ENCODE results near the gene SELP. TPM values are rescaled to one million over a fixed set of nuclear protein-coding genes. Genes with fewer than 3 reads are reported as not detected.

Gene SELP
- polyA plus RNA-seq, 4 donors: 0.27 to 9.1 (median 1.4) TPM; not detected in 1

DNA sequence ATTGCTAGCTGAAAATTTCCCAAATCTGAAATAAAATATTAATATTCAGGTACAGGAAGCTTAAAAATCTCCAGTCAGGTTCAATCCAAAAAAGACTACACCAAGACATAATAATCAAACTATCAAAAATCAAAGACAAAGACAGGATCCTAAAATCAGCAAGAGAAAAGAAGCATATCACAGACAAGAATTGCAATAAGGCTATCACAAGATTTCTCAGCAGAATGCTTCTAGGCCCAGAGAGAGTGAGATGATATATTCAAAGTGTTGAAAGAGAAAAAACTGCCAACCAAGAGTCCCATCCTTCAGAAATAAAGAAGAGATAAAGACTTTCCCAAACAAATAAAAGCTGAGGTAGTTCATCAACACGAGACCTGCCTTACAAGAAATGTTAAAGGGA is 5.0 kb upstream of the SELP start:
- 68 to 78% (median 77%) methylated on average over 1 of the region's 1 CpG for WGBS, 3 donors
- Histone ChIP-seq H3K27me3 (ENCODE audit: control insufficient read depth in 3 of 3, insufficient read depth in 3 of 3, low read length in 3 of 3) (no peaks in the 10 kb centered on the region), H3K4me3 (ENCODE audit: low read depth in 1 of 3, low read length in 3 of 3) (no peak overlapping the region), H3K4me1 (ENCODE audit: control insufficient read depth in 3 of 3, insufficient read depth in 2 of 3, low read depth in 1 of 3, low read length in 2 of 3) (no peaks in the 10 kb centered on the region), H3K9me3 (ENCODE audit: control insufficient read depth in 2 of 2, insufficient read depth in 1 of 2, low read depth in 1 of 2, low read length in 1 of 2) (peaks cover 2 to 17% of the 10 kb centered on the region in 2 donors), H3K36me3 (ENCODE audit: control insufficient read depth in 3 of 3, insufficient read depth in 2 of 3, low read depth in 1 of 3, low read length in 3 of 3) (no peaks in the 10 kb centered on the region), H3K27ac (ENCODE audit: low read depth in 1 of 3, low read length in 2 of 3) (no peak overlapping the region)
- no peak for DNase-seq
- FAIRE-seq: no peak

DNA sequence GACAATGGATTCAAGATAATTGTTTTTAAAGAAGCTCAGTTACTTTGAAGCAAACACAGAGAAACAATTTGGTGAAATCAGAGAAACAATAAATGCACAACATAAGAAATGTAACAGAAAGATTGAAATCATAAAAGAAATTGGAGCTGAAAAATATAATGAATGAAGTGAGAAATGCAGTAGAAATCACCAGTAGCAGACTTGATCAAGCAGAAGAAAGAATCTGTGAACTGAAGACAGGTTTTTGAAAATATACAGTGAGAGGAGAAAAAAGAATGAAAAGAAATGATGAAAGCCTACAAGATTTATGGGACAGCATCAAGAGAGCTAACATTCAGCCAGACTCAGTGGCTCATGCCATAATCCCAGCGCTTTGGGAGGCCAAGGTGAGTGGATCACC is 4.2 kb upstream of the SELP start:
- whole genome bisulfite sequencing, 3 donors: 90 to 100% (median 91%) methylated on average over 1 of the region's 1 CpG
- DNase-seq: no peak
- Histone ChIP-seq H3K4me3 (ENCODE audit: low read depth in 1 of 3, low read length in 3 of 3) (no peak overlapping the region), H3K27ac (ENCODE audit: low read depth in 1 of 3, low read length in 2 of 3) (no peak overlapping the region), H3K36me3 (ENCODE audit: control insufficient read depth in 3 of 3, insufficient read depth in 2 of 3, low read depth in 1 of 3, low read length in 3 of 3) (no peaks in the 10 kb centered on the region), H3K9me3 (ENCODE audit: control insufficient read depth in 2 of 2, insufficient read depth in 1 of 2, low read depth in 1 of 2, low read length in 1 of 2) (peaks cover 2 to 17% of the 10 kb centered on the region in 2 donors), H3K4me1 (ENCODE audit: control insufficient read depth in 3 of 3, insufficient read depth in 2 of 3, low read depth in 1 of 3, low read length in 2 of 3) (no peaks in the 10 kb centered on the region), H3K27me3 (ENCODE audit: control insufficient read depth in 3 of 3, insufficient read depth in 3 of 3, low read length in 3 of 3) (no peaks in the 10 kb centered on the region)
- FAIRE-seq: no peak

DNA sequence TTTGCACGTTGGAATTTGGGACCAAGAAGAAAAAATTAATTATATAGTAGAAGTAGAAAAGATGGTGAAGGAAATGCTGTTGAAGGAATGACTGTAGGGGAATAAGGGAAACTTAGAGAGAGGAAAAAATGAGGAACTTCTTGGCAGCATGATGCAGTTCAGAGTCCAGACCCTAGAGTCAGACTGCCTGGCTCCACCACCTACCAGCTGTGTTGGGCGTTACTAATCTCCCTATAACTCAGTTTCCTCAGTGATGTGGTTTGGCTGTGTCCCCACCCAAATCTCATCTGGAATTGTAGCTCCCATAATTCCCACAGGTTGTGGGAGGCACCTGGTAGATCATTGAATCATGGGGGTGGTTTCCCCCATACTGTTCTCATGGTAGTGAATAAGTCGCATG is 1.3 kb upstream of the SELP start:
- 60 to 79% (median 64%) methylated on average over 3 of the region's 3 CpGs for WGBS, 3 donors
- no peak for FAIRE-seq

DNA sequence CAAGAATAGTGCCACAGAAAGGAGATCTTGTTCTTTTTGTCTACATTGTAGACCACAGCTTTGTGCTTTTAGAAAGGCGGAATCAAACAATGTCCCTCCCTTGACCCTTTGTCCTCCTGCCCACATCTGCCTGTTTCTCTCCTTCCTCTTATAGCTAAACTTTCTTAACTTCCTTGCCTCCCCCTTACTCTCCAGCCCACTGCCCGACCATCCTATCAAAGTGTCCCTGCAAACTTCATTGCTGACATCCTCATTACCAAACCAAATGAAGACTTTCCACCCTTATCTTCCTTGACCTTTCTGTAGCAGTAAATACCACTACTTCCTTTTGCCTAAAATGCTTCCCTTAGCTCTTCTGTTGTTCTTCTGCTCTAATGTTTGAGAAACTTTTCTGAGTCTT is 5.0 kb downstream of the SELP start:
- 56 to 64% (median 61%) methylated on average over 2 of the region's 2 CpGs for WGBS, 3 donors
- no peak overlapping the region for H3K4me3 ChIP-seq (ENCODE audit: low read depth in 1 of 3, low read length in 3 of 3)
- FAIRE-seq: no peak

More for the DNA sequence above, 1.3 kb upstream of the SELP start:
- H3K9me3 ChIP-seq (ENCODE audit: control insufficient read depth in 2 of 2, insufficient read depth in 1 of 2, low read depth in 1 of 2, low read length in 1 of 2): peaks cover 2 to 17% of the 10 kb centered on the region in 2 donors
- no peak for DNase-seq
- H3K4me3 ChIP-seq (ENCODE audit: low read depth in 1 of 3, low read length in 3 of 3): no peak overlapping the region
- H3K36me3 ChIP-seq (ENCODE audit: control insufficient read depth in 3 of 3, insufficient read depth in 2 of 3, low read depth in 1 of 3, low read length in 3 of 3): no peaks in the 10 kb centered on the region
- H3K27me3 ChIP-seq (ENCODE audit: control insufficient read depth in 3 of 3, insufficient read depth in 3 of 3, low read length in 3 of 3): no peaks in the 10 kb centered on the region
- no peaks in the 10 kb centered on the region for H3K4me1 ChIP-seq (ENCODE audit: control insufficient read depth in 3 of 3, insufficient read depth in 2 of 3, low read depth in 1 of 3, low read length in 2 of 3)
- no peak overlapping the region for H3K27ac ChIP-seq (ENCODE audit: low read depth in 1 of 3, low read length in 2 of 3)

DNA sequence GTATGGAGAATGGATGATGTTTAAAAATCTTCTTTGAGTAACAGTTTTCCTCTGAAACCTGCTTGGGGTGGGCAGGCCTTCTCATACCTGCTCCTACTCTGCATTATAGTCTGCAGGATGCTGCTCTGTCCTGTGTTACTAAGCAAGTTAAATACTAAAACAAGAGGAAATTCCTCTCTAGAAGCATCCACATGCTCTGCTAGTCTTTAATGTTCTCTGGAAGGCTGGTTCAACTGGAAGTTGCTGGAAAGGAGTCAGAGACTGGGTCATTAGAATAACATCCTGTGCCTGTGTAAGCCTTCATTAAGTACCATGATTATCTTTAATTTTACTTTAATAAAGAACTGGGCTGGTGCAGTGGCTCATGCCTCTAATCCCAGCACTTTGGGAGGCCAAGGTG is 5.8 kb downstream of the SELP start:
- no peak for DNase-seq
- no peaks in the 10 kb centered on the region for H3K4me1 ChIP-seq (ENCODE audit: control insufficient read depth in 3 of 3, insufficient read depth in 2 of 3, low read depth in 1 of 3, low read length in 2 of 3)
- H3K4me3 ChIP-seq (ENCODE audit: low read depth in 1 of 3, low read length in 3 of 3): no peak overlapping the region
- H3K36me3 ChIP-seq (ENCODE audit: control insufficient read depth in 3 of 3, insufficient read depth in 2 of 3, low read depth in 1 of 3, low read length in 3 of 3): no peaks in the 10 kb centered on the region
- no peak for FAIRE-seq
- no peaks in the 10 kb centered on the region for H3K9me3 ChIP-seq (ENCODE audit: control insufficient read depth in 2 of 2, insufficient read depth in 1 of 2, low read depth in 1 of 2, low read length in 1 of 2)
- no peak overlapping the region for H3K27ac ChIP-seq (ENCODE audit: low read depth in 1 of 3, low read length in 2 of 3)
- no peaks in the 10 kb centered on the region for H3K27me3 ChIP-seq (ENCODE audit: control insufficient read depth in 3 of 3, insufficient read depth in 3 of 3, low read length in 3 of 3)

More for the DNA sequence above, 5.0 kb downstream of the SELP start:
- Histone ChIP-seq H3K9me3 (ENCODE audit: control insufficient read depth in 2 of 2, insufficient read depth in 1 of 2, low read depth in 1 of 2, low read length in 1 of 2) (no peaks in the 10 kb centered on the region), H3K4me1 (ENCODE audit: control insufficient read depth in 3 of 3, insufficient read depth in 2 of 3, low read depth in 1 of 3, low read length in 2 of 3) (no peaks in the 10 kb centered on the region), H3K36me3 (ENCODE audit: control insufficient read depth in 3 of 3, insufficient read depth in 2 of 3, low read depth in 1 of 3, low read length in 3 of 3) (no peaks in the 10 kb centered on the region), H3K27ac (ENCODE audit: low read depth in 1 of 3, low read length in 2 of 3) (no peak overlapping the region), H3K27me3 (ENCODE audit: control insufficient read depth in 3 of 3, insufficient read depth in 3 of 3, low read length in 3 of 3) (no peaks in the 10 kb centered on the region)
- DNase-seq: no peak

DNA sequence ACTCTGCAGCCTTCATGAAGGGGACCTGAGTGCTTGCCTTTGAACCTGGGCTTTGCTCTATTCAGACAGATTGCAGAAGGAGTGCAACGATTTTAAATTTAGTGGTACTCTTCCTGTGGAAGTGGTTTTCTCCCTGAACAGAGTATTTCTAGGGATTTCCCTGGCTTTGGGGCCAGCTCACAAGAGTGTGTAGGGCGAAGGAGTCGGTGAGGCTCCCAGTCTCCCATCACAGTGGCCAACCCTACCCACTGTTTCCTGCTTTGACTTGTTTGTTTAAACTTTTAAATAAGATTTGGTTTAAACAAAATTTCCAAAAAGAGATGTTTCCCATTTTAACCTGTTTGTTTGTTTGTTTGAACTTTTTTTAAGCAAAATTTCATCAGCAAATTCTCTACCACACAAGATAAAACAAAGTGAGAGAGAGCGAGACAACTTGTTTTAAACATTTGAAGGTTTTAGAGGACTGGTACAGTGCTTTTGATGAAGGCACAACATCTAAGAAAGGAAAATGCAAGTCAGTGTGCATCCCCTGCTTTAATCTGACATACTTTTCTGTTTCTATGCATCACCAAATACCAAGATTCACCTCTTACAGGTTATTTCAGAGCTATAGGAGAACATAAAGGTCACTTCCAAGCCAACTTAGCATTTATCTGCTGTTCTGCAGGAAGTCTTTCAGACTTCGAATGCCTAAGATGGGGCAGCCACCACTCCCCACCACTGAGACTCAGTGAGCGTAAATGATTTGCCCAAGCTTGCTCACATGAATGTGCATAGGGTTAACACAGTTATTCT is 6.6 kb downstream of the SELP start:
- WGBS, 3 donors: 71 to 84% (median 81%) methylated on average over 6 of the region's 6 CpGs
- Histone ChIP-seq H3K4me3 (ENCODE audit: low read depth in 1 of 3, low read length in 3 of 3) (no peak overlapping the region), H3K36me3 (ENCODE audit: control insufficient read depth in 3 of 3, insufficient read depth in 2 of 3, low read depth in 1 of 3, low read length in 3 of 3) (no peaks in the 10 kb centered on the region), H3K9me3 (ENCODE audit: control insufficient read depth in 2 of 2, insufficient read depth in 1 of 2, low read depth in 1 of 2, low read length in 1 of 2) (no peaks in the 10 kb centered on the region), H3K4me1 (ENCODE audit: control insufficient read depth in 3 of 3, insufficient read depth in 2 of 3, low read depth in 1 of 3, low read length in 2 of 3) (no peaks in the 10 kb centered on the region), H3K27me3 (ENCODE audit: control insufficient read depth in 3 of 3, insufficient read depth in 3 of 3, low read length in 3 of 3) (no peaks in the 10 kb centered on the region), H3K27ac (ENCODE audit: low read depth in 1 of 3, low read length in 2 of 3) (no peak overlapping the region)
- FAIRE-seq: no peak
- DNase-seq: no peak

DNA sequence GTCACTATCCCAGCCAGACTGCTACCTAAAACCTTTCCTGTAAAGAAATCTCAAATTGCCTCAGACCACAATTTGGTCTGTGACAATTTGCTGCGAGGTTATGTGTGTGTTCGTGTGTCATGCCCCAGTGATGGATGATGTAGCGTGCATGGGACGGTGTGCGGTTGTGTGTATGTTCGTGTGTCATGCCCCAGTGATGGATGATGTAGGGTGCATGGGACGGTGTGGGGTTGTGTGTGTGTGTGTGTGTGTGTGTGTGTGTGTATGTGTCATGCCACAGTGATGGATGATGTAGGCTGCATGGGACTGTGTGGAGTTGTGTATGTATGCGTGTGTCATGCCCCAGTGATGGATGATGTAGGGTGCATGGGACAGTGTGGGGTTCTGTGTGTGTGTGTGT is 9.4 kb downstream of the SELP start:
- Histone ChIP-seq H3K27me3 (ENCODE audit: control insufficient read depth in 3 of 3, insufficient read depth in 3 of 3, low read length in 3 of 3) (no peaks in the 10 kb centered on the region), H3K27ac (ENCODE audit: low read depth in 1 of 3, low read length in 2 of 3) (no peak overlapping the region), H3K4me3 (ENCODE audit: low read depth in 1 of 3, low read length in 3 of 3) (no peak overlapping the region), H3K36me3 (ENCODE audit: control insufficient read depth in 3 of 3, insufficient read depth in 2 of 3, low read depth in 1 of 3, low read length in 3 of 3) (no peaks in the 10 kb centered on the region), H3K9me3 (ENCODE audit: control insufficient read depth in 2 of 2, insufficient read depth in 1 of 2, low read depth in 1 of 2, low read length in 1 of 2) (no peaks in the 10 kb centered on the region), H3K4me1 (ENCODE audit: control insufficient read depth in 3 of 3, insufficient read depth in 2 of 3, low read depth in 1 of 3, low read length in 2 of 3) (no peaks in the 10 kb centered on the region)
- FAIRE-seq: no peak
- 84 to 92% (median 92%) methylated on average over 8 of the region's 8 CpGs for WGBS, 3 donors
- DNase-seq: no peak

DNA sequence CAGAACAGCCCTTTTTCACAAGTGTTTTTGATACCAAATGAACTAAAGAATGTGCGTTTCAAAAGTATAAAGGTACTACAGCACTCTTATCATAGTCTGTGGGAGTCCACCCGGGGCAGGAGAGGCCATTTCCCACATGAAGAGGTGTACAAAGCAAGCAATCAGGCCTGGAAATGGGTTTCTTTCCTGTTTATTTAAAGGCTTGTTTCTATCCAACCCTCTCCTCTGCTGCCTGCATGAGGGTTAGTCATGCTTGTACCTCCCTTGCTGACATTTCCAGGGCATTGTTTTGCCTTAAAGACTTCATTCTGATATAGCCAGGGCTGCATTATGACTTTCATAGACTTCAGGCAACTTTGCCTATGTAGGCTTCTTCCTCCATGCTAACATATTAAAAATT is 11.6 kb downstream of the SELP start:
- Histone ChIP-seq H3K9me3 (ENCODE audit: control insufficient read depth in 2 of 2, insufficient read depth in 1 of 2, low read depth in 1 of 2, low read length in 1 of 2) (no peaks in the 10 kb centered on the region), H3K27ac (ENCODE audit: low read depth in 1 of 3, low read length in 2 of 3) (no peak overlapping the region), H3K27me3 (ENCODE audit: control insufficient read depth in 3 of 3, insufficient read depth in 3 of 3, low read length in 3 of 3) (no peaks in the 10 kb centered on the region), H3K4me3 (ENCODE audit: low read depth in 1 of 3, low read length in 3 of 3) (no peak overlapping the region), H3K36me3 (ENCODE audit: control insufficient read depth in 3 of 3, insufficient read depth in 2 of 3, low read depth in 1 of 3, low read length in 3 of 3) (no peaks in the 10 kb centered on the region), H3K4me1 (ENCODE audit: control insufficient read depth in 3 of 3, insufficient read depth in 2 of 3, low read depth in 1 of 3, low read length in 2 of 3) (no peaks in the 10 kb centered on the region)
- no peak for DNase-seq
- 65 to 69% (median 68%) methylated on average over 2 of the region's 2 CpGs for WGBS, 3 donors
- no peak for FAIRE-seq

DNA sequence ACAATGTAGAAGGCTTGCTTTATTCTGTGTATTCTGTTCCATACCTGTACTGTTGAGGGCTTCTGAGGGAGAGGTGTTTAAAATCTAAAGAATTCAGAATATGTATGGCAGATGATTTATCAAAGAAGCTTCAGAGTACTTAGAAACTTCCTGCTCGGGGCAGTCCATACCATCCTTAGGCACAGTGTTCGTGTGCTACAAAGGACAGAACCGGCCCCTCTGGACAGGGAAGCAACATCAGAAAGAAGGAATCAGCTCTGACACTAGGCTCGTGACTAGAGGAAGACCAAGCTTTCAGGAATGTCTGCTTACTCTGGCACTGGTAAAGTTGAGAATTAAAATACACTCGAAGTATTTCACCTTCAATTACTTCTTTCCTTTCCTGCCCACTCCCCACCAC is 14.1 kb downstream of the SELP start:
- 56 to 65% (median 58%) methylated on average over 5 of the region's 5 CpGs for WGBS, 3 donors
- H3K36me3 ChIP-seq (ENCODE audit: control insufficient read depth in 3 of 3, insufficient read depth in 2 of 3, low read depth in 1 of 3, low read length in 3 of 3): no peaks in the 10 kb centered on the region
- H3K4me3 ChIP-seq (ENCODE audit: low read depth in 1 of 3, low read length in 3 of 3): no peak overlapping the region
- H3K4me1 ChIP-seq (ENCODE audit: control insufficient read depth in 3 of 3, insufficient read depth in 2 of 3, low read depth in 1 of 3, low read length in 2 of 3): no peaks in the 10 kb centered on the region
- FAIRE-seq (no peak), DNase-seq (no peak)
- H3K9me3 ChIP-seq (ENCODE audit: control insufficient read depth in 2 of 2, insufficient read depth in 1 of 2, low read depth in 1 of 2, low read length in 1 of 2): no peaks in the 10 kb centered on the region
- peaks cover 0 to 3% (median 0%) of the 10 kb centered on the region in 3 donors for H3K27me3 ChIP-seq (ENCODE audit: control insufficient read depth in 3 of 3, insufficient read depth in 3 of 3, low read length in 3 of 3)
- no peak overlapping the region for H3K27ac ChIP-seq (ENCODE audit: low read depth in 1 of 3, low read length in 2 of 3)
